ENCODE data around the gene CA12.

CA12 gene

DNA sequence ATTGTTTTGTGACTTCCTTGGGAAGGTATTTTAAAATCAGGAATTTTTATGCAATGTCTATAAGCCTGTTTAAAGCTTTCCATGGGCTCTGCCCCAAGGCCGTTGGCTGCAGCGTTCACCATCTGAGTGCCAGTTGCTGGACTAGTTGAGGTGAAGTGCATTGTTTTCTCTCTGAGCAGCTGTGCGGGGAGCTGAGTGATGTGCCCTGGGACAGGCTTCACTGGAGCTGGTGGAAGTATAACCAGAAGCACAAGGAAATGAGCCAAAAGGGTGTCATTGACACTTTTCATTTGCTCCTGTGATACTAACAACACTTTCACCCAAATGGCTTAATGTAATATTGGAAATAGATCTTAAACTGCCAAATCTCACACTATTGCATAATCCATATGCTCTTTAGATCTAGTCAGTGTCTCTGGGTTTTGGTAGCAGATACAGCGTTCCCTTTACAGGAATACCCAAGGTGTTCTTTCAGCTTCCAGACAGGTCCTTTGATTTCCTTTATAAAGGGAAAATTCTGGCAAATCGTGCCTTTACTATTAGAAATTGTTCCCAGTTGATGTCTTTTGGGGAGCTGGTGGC is 75.1 kb downstream of the CA12 start:
- no peak for TF ChIP-seq CTCF (IDR thresholded peaks at IDR 0.05; ENCODE audit: extremely low read depth, missing control alignments)
- no peak for DNase-seq (ENCODE audit: low spot score)

DNA sequence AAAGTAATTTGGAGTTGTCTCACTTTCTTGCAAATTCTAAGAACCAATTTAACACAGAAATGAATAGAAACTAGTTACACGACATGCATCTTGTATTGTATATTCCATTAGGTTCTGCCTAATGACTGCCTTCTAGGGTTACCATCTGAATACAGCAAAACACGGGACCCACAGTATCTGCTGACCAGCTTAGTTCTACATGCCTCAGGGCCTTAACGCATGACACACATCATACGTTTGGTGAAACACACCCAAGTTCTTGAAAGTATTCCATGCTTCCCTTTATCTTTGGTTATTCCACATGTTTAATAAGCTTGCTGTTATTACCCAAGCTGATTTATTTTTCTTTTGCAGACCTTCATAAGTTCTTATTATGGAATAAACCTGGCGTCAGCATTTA is 76.4 kb downstream of the CA12 start:
- no peak for DNase-seq (ENCODE audit: low spot score)
- no peak for TF ChIP-seq CTCF (IDR thresholded peaks at IDR 0.05; ENCODE audit: extremely low read depth, missing control alignments)

DNA sequence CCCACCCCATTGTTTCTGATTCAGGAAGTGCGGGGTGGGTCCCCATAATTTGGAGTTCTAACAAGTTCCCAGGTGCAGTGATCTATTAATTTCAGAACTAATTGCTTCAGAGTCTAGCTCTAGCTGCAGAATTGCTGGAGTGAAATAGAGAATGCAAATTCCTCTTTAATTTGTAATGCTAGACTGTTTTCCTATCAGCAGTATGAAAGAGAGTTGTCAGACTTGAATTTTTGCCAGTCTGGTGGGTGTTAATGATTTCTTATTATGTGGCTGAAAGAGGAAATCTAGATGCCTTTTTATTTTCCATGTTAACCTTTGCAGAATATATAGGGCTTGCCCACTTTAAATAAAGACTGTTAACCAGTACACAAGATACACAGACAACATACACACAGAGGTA is 80.6 kb downstream of the CA12 start:
- no peak for TF ChIP-seq CTCF (IDR thresholded peaks at IDR 0.05; ENCODE audit: extremely low read depth, missing control alignments)
- DNase-seq (ENCODE audit: low spot score), result no peak

- no peak for DNase-seq (ENCODE audit: low spot score)
- no peak for TF ChIP-seq CTCF (IDR thresholded peaks at IDR 0.05; ENCODE audit: extremely low read depth, missing control alignments)
These were observed 81.6 kb downstream of the CA12 start for GRCh38 chr15:63299943-63300575.

GRCh38 chr15:63296195-63296594 is 85.5 kb downstream of the CA12 start:
- no peak for DNase-seq (ENCODE audit: low spot score)
- TF ChIP-seq CTCF (IDR thresholded peaks at IDR 0.05; ENCODE audit: extremely low read depth, missing control alignments), result no peak

DNA sequence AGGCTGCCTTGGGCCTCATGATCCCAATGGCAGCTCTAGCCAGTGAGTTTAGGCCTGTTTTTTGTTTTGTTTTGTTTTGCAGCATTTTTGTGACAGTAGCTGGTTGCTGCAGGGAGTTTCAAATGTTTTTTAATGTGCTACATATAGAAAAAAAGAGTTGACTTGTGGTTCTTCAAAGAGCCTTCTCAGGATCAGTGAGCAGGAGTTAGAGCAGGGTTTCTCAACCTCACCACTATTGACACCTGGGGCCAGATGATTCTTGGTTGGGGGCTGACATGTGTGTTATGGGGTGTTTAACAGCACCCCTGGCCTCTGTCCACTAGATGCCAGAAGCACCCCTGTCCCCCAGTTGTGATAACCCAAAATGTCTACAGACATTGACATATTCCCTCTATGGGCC is 86.3 kb downstream of the CA12 start:
- no peak for DNase-seq (ENCODE audit: low spot score)
- TF ChIP-seq CTCF (IDR thresholded peaks at IDR 0.05; ENCODE audit: extremely low read depth, missing control alignments), result no peak

DNA sequence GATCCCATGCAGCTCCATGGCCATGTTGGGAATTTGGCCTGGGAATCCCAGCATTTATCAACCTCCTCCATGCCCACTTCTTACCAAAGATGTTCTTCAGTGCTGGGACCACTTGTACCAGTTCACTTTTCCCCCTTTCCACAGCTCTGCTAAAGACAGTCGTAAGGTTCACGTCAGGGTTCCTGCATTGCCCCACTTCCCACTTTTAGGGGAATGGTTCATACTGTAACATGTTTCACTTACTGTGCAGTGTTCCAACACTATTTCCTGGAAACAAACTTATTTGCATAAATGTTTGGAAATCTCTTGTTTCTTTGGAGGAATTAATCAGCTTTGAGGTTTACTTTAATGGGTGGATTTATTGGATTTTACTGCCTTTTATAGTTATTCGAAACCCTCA is 87.3 kb downstream of the CA12 start:
- DNase-seq (ENCODE audit: low spot score), result no peak
- TF ChIP-seq CTCF (IDR thresholded peaks at IDR 0.05; ENCODE audit: extremely low read depth, missing control alignments), result no peak

Measured in GM20000 (cell line).